PC-9 (cell line): ENCODE data around the gene PPP2R5A. TPM values are rescaled to one million over a fixed set of nuclear protein-coding genes. Genes with fewer than 3 reads are reported as not detected.

Experiments
- BruUV-seq: library from RNA; stranded (reverse); fragments of 400-500 nt; replicated peaks from 2 replicates; lab custom pipeline; 2021; lab: Mats Ljungman, UMichigan
- CTCF ChIA-PET: fragments of 300-600 bp; sonication (Branson Sonifier 250); formaldehyde crosslinking; loops from one replicate; lab custom pipeline; 2022; ENCODE audit warnings: antibody characterized with exemption; lab: Charles Lee
- POLR2A ChIA-PET: fragments of 300-600 bp; sonication (Branson Sonifier 250); formaldehyde crosslinking; loops from one replicate; lab custom pipeline; 2022; ENCODE audit warnings: antibody characterized with exemption; ENCODE audit not compliant: unreplicated experiment; lab: Charles Lee
- DNase-seq, 2 experiments: peaks; one replicate each; pipeline versions ENCODE4 v3.0.0 to v3.0.0-alpha.2; 2015 to 2022; ENCODE audit warnings: mixed read lengths in 1 of 2
- H2AFZ ChIP-seq: fragments of 200-600 bp; sonication (generic); 2 replicates; pipeline ENCODE4 v1.8.1; 2017; ENCODE audit warnings: antibody characterized with exemption
- H3F3A ChIP-seq: fragments of 200-600 bp; sonication (generic); 2 replicates; pipeline ENCODE4 v1.8.1; 2017; ENCODE audit warnings: antibody characterized with exemption, mild to moderate bottlenecking, low read depth; ENCODE audit not compliant: insufficient read depth
- H3K27ac ChIP-seq: fragments of 200-600 bp; sonication (generic); 2 replicates; pipeline ENCODE4 v1.6.1; 2016; ENCODE audit warnings: mixed run types
- H3K27me3 ChIP-seq: fragments of 200-600 bp; sonication (generic); 2 replicates; pipeline ENCODE4 v1.6.1; 2016; ENCODE audit warnings: low read depth, mixed run types; ENCODE audit not compliant: insufficient read depth
- H3K36me3 ChIP-seq: fragments of 200-600 bp; sonication (generic); 2 replicates; pipeline ENCODE4 v1.6.1; 2016; ENCODE audit warnings: low read depth, mixed run types
- H3K4me1 ChIP-seq: fragments of 200-600 bp; sonication (generic); replicated peaks from 2 replicates; pipeline ENCODE4 v1.6.1; 2016; ENCODE audit warnings: mixed run types; ENCODE audit not compliant: insufficient read depth
- H3K4me2 ChIP-seq: fragments of 200-600 bp; sonication (generic); 2 replicates; pipeline ENCODE4 v1.6.1; 2017; ENCODE audit warnings: mixed run types
- H3K4me3 ChIP-seq: fragments of 200-600 bp; sonication (generic); 2 replicates; pipeline ENCODE4 v1.6.1; 2016; ENCODE audit warnings: mixed run types
- H3K79me2 ChIP-seq: fragments of 200-600 bp; sonication (generic); 2 replicates; pipeline ENCODE4 v1.6.1; 2017; ENCODE audit warnings: low read depth, mixed run types
- H3K9me2 ChIP-seq: fragments of 200-600 bp; sonication (generic); 2 replicates; pipeline ENCODE4 v1.8.1; 2017; ENCODE audit warnings: mild to moderate bottlenecking; ENCODE audit not compliant: insufficient read depth
- H3K9me3 ChIP-seq: fragments of 200-600 bp; sonication (generic); 2 replicates; pipeline ENCODE4 v1.8.1; 2016; ENCODE audit warnings: low read depth; ENCODE audit not compliant: insufficient read depth
- H4K20me1 ChIP-seq: fragments of 200-600 bp; sonication (generic); 2 replicates; pipeline ENCODE4 v1.8.1; 2017; ENCODE audit not compliant: insufficient read depth
- CTCF ChIP-seq: fragments of 200-600 bp; sonication (generic); conservative IDR thresholded peaks from 2 replicates; pipeline ENCODE4 v1.6.1; 2017; ENCODE audit warnings: mixed run types, antibody characterized with exemption, mild to moderate bottlenecking, moderate library complexity
- EZH2 ChIP-seq: fragments of 200-600 bp; sonication (generic); IDR thresholded peaks from 2 replicates; pipeline ENCODE4 v1.8.0; 2017; ENCODE audit warnings: antibody characterized with exemption, low read depth
- intact Hi-C: fragments of 100-400 bp; cut with micrococcal nuclease; formaldehyde crosslinking; loops from one replicate; pipeline ENCODE4 v1.10.0; 2022; ENCODE audit not compliant: unreplicated experiment
- total RNA-seq: library from RNA; stranded (reverse); gene quantifications from 2 replicates; pipeline ENCODE4 v1.2.3, GENCODE V29; 2021

Gene PPP2R5A
- total RNA-seq, 1 experiment from 2014 or later, result 26.7 TPM

GRCh38 chr1:212377644-212378043 is 92.4 kb downstream of the PPP2R5A start:
- Histone ChIP-seq H3K4me2 (no peak overlapping the region), H3K9me2 (no peaks in the 10 kb centered on the region), H3K9me3 (0 out of 2 replicates have a peak, but pooled peaks cover 5% of the 10 kb centered on the region), H2AFZ (no peak overlapping the region), H4K20me1 (no peaks in the 10 kb centered on the region), H3K36me3 (no peaks in the 10 kb centered on the region; the same call in 1 of the 2 replicates), H3K27me3 (no peaks in the 10 kb centered on the region), H3K4me1 (no peaks in the 10 kb centered on the region), H3K79me2 (no peaks in the 10 kb centered on the region), H3K27ac (no peak overlapping the region), H3F3A (no peaks in the 10 kb centered on the region; the same call in 1 of the 2 replicates), H3K4me3 (no peak overlapping the region)
- no TSS peak for BruUV-seq
- no peak for TF ChIP-seq EZH2
- TF ChIP-seq CTCF, result no peak
- intact Hi-C loops, result no loop called here
- no peak for DNase-seq
- ChIA-PET CTCF (no interaction called here), POLR2A (interaction anchor here (0.7 kb wide), 1 partner anchor 198 kb away, joined by 3 read pairs; no protein-coding TSS in a partner anchor)

GRCh38 chr1:212379366-212379765 is 94.2 kb downstream of the PPP2R5A start:
- H3K4me1 ChIP-seq, result no peaks in the 10 kb centered on the region
- peaks cover 5% of the 10 kb centered on the region; the same call in 1 of the 2 replicates for H3K36me3 ChIP-seq
- TF ChIP-seq EZH2 (no peak), CTCF (no peak)
- H3K79me2 ChIP-seq, result no peaks in the 10 kb centered on the region
- H3K4me2 ChIP-seq, result no peak overlapping the region
- no peak overlapping the region for H2AFZ ChIP-seq
- H4K20me1 ChIP-seq, result no peaks in the 10 kb centered on the region
- no TSS peak for BruUV-seq
- intact Hi-C loops, result no loop called here
- H3K27ac ChIP-seq, result no peak overlapping the region
- CTCF ChIA-PET, result no interaction called here
- H3K27me3 ChIP-seq, result no peaks in the 10 kb centered on the region
- POLR2A ChIA-PET, result no interaction called here
- H3K4me3 ChIP-seq, result no peak overlapping the region
- H3K9me3 ChIP-seq, result no peaks in the 10 kb centered on the region
- no peaks in the 10 kb centered on the region for H3F3A ChIP-seq
- DNase-seq, result no peak
- no peaks in the 10 kb centered on the region for H3K9me2 ChIP-seq

GRCh38 chr1:212381397-212382035 is 96.3 kb downstream of the PPP2R5A start:
- H3K27ac ChIP-seq, result no peak overlapping the region
- TF ChIP-seq CTCF (no peak), EZH2 (no peak)
- intact Hi-C loops, result no loop called here
- BruUV-seq, result no TSS peak
- no peaks in the 10 kb centered on the region for H3K4me1 ChIP-seq
- peaks cover 6% of the 10 kb centered on the region; the same call in 1 of the 2 replicates for H3K36me3 ChIP-seq
- ChIA-PET POLR2A (no interaction called here), CTCF (interaction anchor here (0.6 kb wide), 1 partner anchor 632 kb away, joined by 4 read pairs; no protein-coding TSS in a partner anchor)
- H3K4me3 ChIP-seq, result no peak overlapping the region
- no peak for DNase-seq
- no peak overlapping the region for H2AFZ ChIP-seq
- H3K79me2 ChIP-seq, result no peaks in the 10 kb centered on the region
- no peak overlapping the region for H3K4me2 ChIP-seq
- no peaks in the 10 kb centered on the region for H3F3A ChIP-seq
- no peaks in the 10 kb centered on the region for H3K27me3 ChIP-seq
- H3K9me3 ChIP-seq, result no peaks in the 10 kb centered on the region
- no peaks in the 10 kb centered on the region for H3K9me2 ChIP-seq
- H4K20me1 ChIP-seq, result no peaks in the 10 kb centered on the region
